H9 (cell line): ENCODE results near the gene CACNA1I. TPM values are rescaled to one million over a fixed set of nuclear protein-coding genes. Genes with fewer than 3 reads are reported as not detected.

Experiments
- DNase-seq: peaks from one replicate; pipeline ENCODE4 v3.0.0-alpha.2; 2017
- H2AFZ ChIP-seq: one replicate; pipeline ENCODE4 v1.6.1; 2013; ENCODE audit warnings: mild to moderate bottlenecking, low read length, control low read depth, moderate library complexity
- H2AK5ac ChIP-seq: 2 replicates; pipeline ENCODE4 v1.6.1; 2013; ENCODE audit warnings: low read length, control low read depth, mixed read lengths; ENCODE audit not compliant: insufficient read length
- H2BK120ac ChIP-seq: one replicate; pipeline ENCODE4 v1.6.1; 2013; ENCODE audit warnings: low read depth, mild to moderate bottlenecking, low read length, control low read depth, inconsistent platforms; ENCODE audit not compliant: poor library complexity, severe bottlenecking
- H2BK12ac ChIP-seq: 2 replicates; pipeline ENCODE4 v1.6.1; 2013; ENCODE audit warnings: low read length, control low read depth, mixed read lengths, low read depth; ENCODE audit not compliant: insufficient read length
- H2BK15ac ChIP-seq: 2 replicates; pipeline ENCODE4 v1.6.1; 2013; ENCODE audit warnings: low read depth, low read length, control low read depth
- H2BK20ac ChIP-seq: one replicate; pipeline ENCODE4 v1.6.1; 2013; ENCODE audit warnings: low read depth, mild to moderate bottlenecking, low read length, control low read depth, inconsistent platforms; ENCODE audit not compliant: poor library complexity, severe bottlenecking
- H2BK5ac ChIP-seq: 2 replicates; pipeline ENCODE4 v1.6.1; 2013; ENCODE audit warnings: low read length, control low read depth, mixed read lengths; ENCODE audit not compliant: insufficient read length
- H3K14ac ChIP-seq: 2 replicates; pipeline ENCODE4 v1.6.1; 2013; ENCODE audit warnings: low read length, control low read depth; ENCODE audit not compliant: insufficient read depth
- H3K18ac ChIP-seq: 2 replicates; pipeline ENCODE4 v1.6.1; 2013; ENCODE audit warnings: low read depth, mild to moderate bottlenecking, mixed read lengths, low read length, control low read depth; ENCODE audit not compliant: insufficient read length
- H3K23ac ChIP-seq: 2 replicates; pipeline ENCODE4 v1.6.1; 2013; ENCODE audit warnings: low read length, control low read depth, mixed read lengths, low read depth; ENCODE audit not compliant: insufficient read length
- H3K23me2 ChIP-seq: 2 replicates; pipeline ENCODE4 v1.6.1; 2013; ENCODE audit warnings: low read depth, mild to moderate bottlenecking, mixed read lengths, low read length, control low read depth; ENCODE audit not compliant: insufficient read length, poor library complexity, severe bottlenecking
- H3K27ac ChIP-seq: 2 replicates; pipeline ENCODE4 v1.5.1; 2013; ENCODE audit warnings: low read length, control low read depth, mixed read lengths, low read depth; ENCODE audit not compliant: insufficient read length
- H3K27me3 ChIP-seq: 2 replicates; pipeline ENCODE4 v1.6.1; 2013; ENCODE audit warnings: low read length, control low read depth, inconsistent platforms; ENCODE audit not compliant: insufficient read depth
- H3K4ac ChIP-seq: 2 replicates; pipeline ENCODE4 v1.6.1; 2013; ENCODE audit warnings: low read depth, mild to moderate bottlenecking, control low read depth, inconsistent platforms, low read length, moderate library complexity
- H3K4me1 ChIP-seq: 2 replicates; pipeline ENCODE4 v1.6.1; 2013; ENCODE audit warnings: low read length, control low read depth, inconsistent platforms; ENCODE audit not compliant: insufficient read depth
- H3K4me2 ChIP-seq: 2 replicates; pipeline ENCODE4 v1.6.1; 2013; ENCODE audit warnings: low read length, control low read depth, mixed read lengths; ENCODE audit not compliant: insufficient read length, insufficient read depth
- H3K56ac ChIP-seq: 2 replicates; pipeline ENCODE4 v1.6.1; 2013; ENCODE audit warnings: low read depth, mild to moderate bottlenecking, mixed read lengths, low read length, control low read depth; ENCODE audit not compliant: insufficient read length
- H3K79me1 ChIP-seq: 2 replicates; pipeline ENCODE4 v1.6.1; 2013; ENCODE audit warnings: low read depth, mild to moderate bottlenecking, moderate library complexity, low read length, control low read depth, inconsistent platforms; ENCODE audit not compliant: insufficient read depth, poor library complexity, severe bottlenecking
- H3K79me2 ChIP-seq: 2 replicates; pipeline ENCODE4 v1.6.1; 2013; ENCODE audit warnings: low read length, control low read depth, inconsistent platforms; ENCODE audit not compliant: insufficient read depth
- H3K9ac ChIP-seq: 2 replicates; pipeline ENCODE4 v1.6.1; 2013; ENCODE audit warnings: low read length, control low read depth, mixed read lengths; ENCODE audit not compliant: insufficient read length; ENCODE audit errors: extremely low read depth
- H3K9me3 ChIP-seq: one replicate; pipeline ENCODE4 v1.6.1; 2013; ENCODE audit warnings: low read depth, low read length, inconsistent platforms; ENCODE audit not compliant: control insufficient read depth
- H3T11ph ChIP-seq: one replicate; pipeline ENCODE4 v1.6.1; 2013; ENCODE audit warnings: mild to moderate bottlenecking, low read length, control low read depth, inconsistent platforms
- H4K20me1 ChIP-seq: one replicate; pipeline ENCODE4 v1.6.1; 2013; ENCODE audit not compliant: control insufficient read depth, insufficient read length, insufficient read depth
- H4K5ac ChIP-seq: 2 replicates; pipeline ENCODE4 v1.6.1; 2013; ENCODE audit warnings: low read depth, mild to moderate bottlenecking, mixed read lengths, low read length, control low read depth; ENCODE audit not compliant: insufficient read length
- H4K8ac ChIP-seq: replicated peaks from 2 replicates; pipeline ENCODE4 v1.6.1; 2013; ENCODE audit warnings: low read length, control low read depth, mixed read lengths, low read depth; ENCODE audit not compliant: insufficient read length
- H4K91ac ChIP-seq: 2 replicates; pipeline ENCODE4 v1.6.1; 2013; ENCODE audit warnings: low read depth, mild to moderate bottlenecking, moderate library complexity, mixed read lengths, low read length, control low read depth; ENCODE audit not compliant: insufficient read length
- H3K27ac Mint-ChIP-seq, 3 experiments: 2 replicates in 2 of 3; 3 replicates in 1 of 3; pipeline ENCODE4 v1.8.0; 2020 to 2021; ENCODE audit warnings: mixed read lengths in 3 of 3, mild to moderate bottlenecking in 1 of 3, moderate library complexity in 1 of 3
- H3K27me3 Mint-ChIP-seq: 2 replicates; pipeline ENCODE4 v1.8.0; 2021; ENCODE audit warnings: low read depth, mild to moderate bottlenecking, moderate library complexity, mixed read lengths
- H3K36me3 Mint-ChIP-seq, 3 experiments: 2 replicates in 2 of 3; 3 replicates in 1 of 3; pipeline ENCODE4 v1.8.0; 2020 to 2021; ENCODE audit warnings: low read depth in 3 of 3, mixed read lengths in 3 of 3; ENCODE audit not compliant: insufficient read depth in 1 of 3
- H3K4me1 Mint-ChIP-seq, 2 experiments: 2 replicates each; pipeline ENCODE4 v1.8.0; 2020; ENCODE audit warnings: mixed read lengths in 2 of 2
- H3K4me3 Mint-ChIP-seq, 2 experiments: 2 replicates in 1 of 2; 3 replicates in 1 of 2; pipeline ENCODE4 v1.8.0; 2020 to 2021; ENCODE audit warnings: mild to moderate bottlenecking in 2 of 2, mixed read lengths in 2 of 2, moderate library complexity in 1 of 2
- H3K9me3 Mint-ChIP-seq, 2 experiments: 2 replicates in 1 of 2; 3 replicates in 1 of 2; pipeline ENCODE4 v1.8.0; 2020; ENCODE audit warnings: mild to moderate bottlenecking in 2 of 2, mixed read lengths in 2 of 2, moderate library complexity in 1 of 2
- CTCF ChIP-seq: fragments of 200-600 bp; sonication (generic); conservative IDR thresholded peaks from 3 replicates; pipeline ENCODE4 v1.8.0; 2021; ENCODE audit warnings: antibody characterized with exemption, mild to moderate bottlenecking
- WGBS: extraction: QIAGEN DNeasy Blood & Tissue Kit; methylation state at CpG from one replicate; pipeline ENCODE4 v1.1.7; 2013; ENCODE audit warnings: missing lambda C conversion rate, low lambda C conversion rate, mixed read lengths; ENCODE audit not compliant: insufficient read length; ENCODE audit errors: extremely low coverage; 5-methylcytosine and 5-hydroxymethylcytosine counted together
- total RNA-seq: library from RNA; stranded (reverse); gene quantifications from 2 replicates; pipeline ENCODE4 v1.2.1, GENCODE V29; 2021

CACNA1I gene
- total RNA-seq, 1 experiment from 2014 or later = 0.50 TPM

DNA sequence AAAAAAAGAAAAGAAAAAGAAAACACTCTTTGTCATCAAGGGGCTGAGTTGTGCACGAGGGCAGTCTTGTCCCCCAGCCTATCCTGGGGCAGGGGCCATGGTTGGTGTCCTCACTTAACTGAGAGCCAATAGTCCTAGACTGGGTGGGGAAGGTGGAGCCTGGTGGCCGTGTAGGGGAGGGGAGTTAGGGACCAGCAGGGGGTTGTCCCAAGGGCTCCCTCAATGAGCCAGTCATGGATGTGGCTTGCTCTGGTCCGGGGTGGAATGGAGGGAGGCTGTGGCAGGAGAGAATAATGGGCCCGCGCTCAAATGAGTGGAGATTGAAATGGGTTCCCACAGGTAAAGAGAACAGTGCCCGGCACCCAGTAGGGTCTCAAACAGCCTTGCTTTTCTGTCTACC lies 46.2 kb downstream of the CACNA1I start:
- TF ChIP-seq CTCF = no peak

More for the DNA sequence above, 46.2 kb downstream of the CACNA1I start:
- Histone ChIP-seq H2BK20ac (no peak overlapping the region), H3K79me2 (no peaks in the 10 kb centered on the region), H3K27ac (no peak overlapping the region), H3K4me2 (no peak overlapping the region), H4K5ac (no peak overlapping the region), H3K18ac (no peak overlapping the region), H3K4ac (no peak overlapping the region), H2AFZ (no peak overlapping the region), H3K23me2 (no peaks in the 10 kb centered on the region), H2BK120ac (no peak overlapping the region), H2BK12ac (no peak overlapping the region), H3T11ph (no peak overlapping the region), H2AK5ac (no peak overlapping the region), H3K56ac (no peak overlapping the region), H3K9me3 (no peaks in the 10 kb centered on the region), H3K79me1 (no peaks in the 10 kb centered on the region), H3K4me1 (peaks cover 2% of the 10 kb centered on the region; the same call in 1 of the 2 replicates), H2BK5ac (no peak overlapping the region), H3K23ac (no peak overlapping the region), H4K91ac (no peak overlapping the region), H2BK15ac (no peak overlapping the region), H4K20me1 (no peaks in the 10 kb centered on the region), H3K14ac (no peak overlapping the region), H4K8ac (no peak overlapping the region), H3K9ac (no peak overlapping the region), H3K27me3 (no peaks in the 10 kb centered on the region; the same call in 1 of the 2 replicates)
- WGBS = no CpG with 5 or more reads among the region's 6 CpGs
- peaks cover 2 to 27% of the 10 kb centered on the region in 2 experiments; a peak in 3 of 4 replicates for H3K4me1 Mint-ChIP-seq
- peaks cover 0 to 7% (median 3%) of the 10 kb centered on the region in 3 experiments; a peak in 2 of 7 replicates for H3K36me3 Mint-ChIP-seq
- DNase-seq = no peak
- H3K27me3 Mint-ChIP-seq = peaks cover 32% of the 10 kb centered on the region
- no peak overlapping the region for H3K27ac Mint-ChIP-seq
- H3K4me3 Mint-ChIP-seq = no peak overlapping the region
- peaks cover 6 to 12% of the 10 kb centered on the region in 2 experiments for H3K9me3 Mint-ChIP-seq
